Measurements from ENCODE around the gene TMEM164.

DNA sequence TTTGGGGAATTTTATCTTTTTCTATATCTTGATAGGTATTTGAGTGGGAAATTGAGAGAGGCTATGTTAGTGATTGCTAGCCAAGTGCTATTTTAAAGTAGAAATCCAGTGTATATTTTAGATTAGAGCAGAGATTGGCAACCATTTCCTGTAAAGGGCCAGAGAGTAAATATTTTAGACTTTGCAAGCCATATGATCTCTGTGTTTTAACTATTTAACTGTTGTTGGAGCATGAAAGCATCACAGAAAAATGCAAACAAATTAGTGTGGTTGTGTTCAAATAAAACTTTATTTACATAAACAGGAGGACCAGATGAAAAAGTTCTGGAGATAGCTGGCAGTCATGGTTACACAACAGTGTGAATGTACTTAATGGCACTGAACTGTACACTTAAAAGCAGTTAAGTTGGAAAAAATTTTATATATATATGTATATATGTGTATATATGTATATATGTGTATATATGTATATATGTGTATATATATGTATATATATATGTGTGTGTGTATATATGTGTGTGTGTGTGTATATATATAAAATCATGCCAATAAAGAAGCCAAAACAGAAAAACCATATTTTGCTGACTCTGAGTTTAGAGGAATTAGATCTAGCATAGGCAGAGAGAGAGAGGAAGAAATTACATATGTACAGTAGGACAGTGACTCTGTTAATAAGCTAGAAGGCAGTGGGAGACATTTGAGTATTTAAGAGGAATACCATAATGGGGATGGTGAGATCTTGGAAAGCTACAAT is 83.4 kb downstream of the TMEM164 start:
- TF ChIP-seq, protein P1, sequence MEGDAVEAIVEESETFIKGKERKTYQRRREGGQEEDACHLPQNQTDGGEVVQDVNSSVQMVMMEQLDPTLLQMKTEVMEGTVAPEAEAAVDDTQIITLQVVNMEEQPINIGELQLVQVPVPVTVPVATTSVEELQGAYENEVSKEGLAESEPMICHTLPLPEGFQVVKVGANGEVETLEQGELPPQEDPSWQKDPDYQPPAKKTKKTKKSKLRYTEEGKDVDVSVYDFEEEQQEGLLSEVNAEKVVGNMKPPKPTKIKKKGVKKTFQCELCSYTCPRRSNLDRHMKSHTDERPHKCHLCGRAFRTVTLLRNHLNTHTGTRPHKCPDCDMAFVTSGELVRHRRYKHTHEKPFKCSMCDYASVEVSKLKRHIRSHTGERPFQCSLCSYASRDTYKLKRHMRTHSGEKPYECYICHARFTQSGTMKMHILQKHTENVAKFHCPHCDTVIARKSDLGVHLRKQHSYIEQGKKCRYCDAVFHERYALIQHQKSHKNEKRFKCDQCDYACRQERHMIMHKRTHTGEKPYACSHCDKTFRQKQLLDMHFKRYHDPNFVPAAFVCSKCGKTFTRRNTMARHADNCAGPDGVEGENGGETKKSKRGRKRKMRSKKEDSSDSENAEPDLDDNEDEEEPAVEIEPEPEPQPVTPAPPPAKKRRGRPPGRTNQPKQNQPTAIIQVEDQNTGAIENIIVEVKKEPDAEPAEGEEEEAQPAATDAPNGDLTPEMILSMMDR (IDR thresholded peaks at IDR 0.05), result no peak
- TF ChIP-seq POLR2A (IDR thresholded peaks at IDR 0.05; ENCODE audit: low read depth), result no peak
- no peak for TF ChIP-seq EP300 (IDR thresholded peaks at IDR 0.05)
